Vagina (tissue), 2 donors: ENCODE results near the gene EDEM2. TPM values are rescaled to one million over a fixed set of nuclear protein-coding genes. Genes with fewer than 3 reads are reported as not detected.
A peak's percentile ranks its signal among the peaks of the same experiment; 100 is the strongest.

Experiments
- DNase-seq, 2 donors: peaks; one replicate each; pipeline ENCODE4 v3.0.0-alpha.2; 2017; ENCODE audit errors: extremely low spot score in 2 of 2
- H3K27ac ChIP-seq: fragments of 200-600 bp; sonication (generic); one replicate; pipeline ENCODE4 v1.5.1; 2019
- H3K27me3 ChIP-seq: fragments of 200-600 bp; sonication (generic); one replicate; pipeline ENCODE4 v1.5.1; 2019
- H3K36me3 ChIP-seq, 2 donors: fragments of 200-600 bp; sonication (generic); one replicate each; pipeline ENCODE4 v1.5.1; 2017 to 2019
- H3K4me1 ChIP-seq: fragments of 200-600 bp; sonication (generic); one replicate; pipeline ENCODE4 v1.5.1; 2019
- H3K4me3 ChIP-seq, 2 donors: fragments of 200-600 bp; sonication (generic); 1 replicate in 1 of 2; 2 replicates in 1 of 2; pipeline ENCODE4 v1.5.1; 2016 to 2019
- H3K9me3 ChIP-seq: fragments of 200-600 bp; sonication (generic); one replicate; pipeline ENCODE4 v1.5.1; 2019
- POLR2A ChIP-seq, 2 donors: fragments of 450-650 bp; IDR thresholded peaks; one replicate each; pipeline ENCODE4 v1.6.1; 2017; ENCODE audit warnings: antibody characterized with exemption in 2 of 2, mild to moderate bottlenecking in 2 of 2, moderate library complexity in 2 of 2
- POLR2AphosphoS5 ChIP-seq, 2 donors: sonication (generic); formaldehyde crosslinking; IDR thresholded peaks; one replicate each; pipeline ENCODE4 v1.9.0; 2017; ENCODE audit warnings: antibody characterized with exemption in 2 of 2, mild to moderate bottlenecking in 2 of 2, low read depth in 1 of 2; ENCODE audit not compliant: insufficient read depth in 1 of 2
- intact Hi-C: fragments of 100-400 bp; cut with DNase I; formaldehyde crosslinking; loops from one replicate; pipeline ENCODE4 v1.15.1; 2023
- total RNA-seq: library from RNA; depleted of rRNA; stranded (reverse); fragments of >200 nt; gene quantifications from one replicate; pipeline ENCODE4 v1.2.3, GENCODE V29; 2016
- TF ChIP-seq, protein P1 (sequence below), 3 experiments: fragments of 450-650 bp in 2 of 3; fragments of 200-600 bp in 1 of 3; sonication (generic) in 1 of 3; IDR thresholded peaks; one replicate each; pipeline ENCODE4 v1.5.1; 2017 to 2019; ENCODE audit warnings: antibody characterized with exemption in 3 of 3, mild to moderate bottlenecking in 2 of 3, moderate library complexity in 2 of 3

The EDEM2 gene
- total RNA-seq, 1 donor from 2014 or later = 12.8 TPM

GRCh38 chr20:35093267-35093884 lies 53.8 kb downstream of the EDEM2 start:
- Histone ChIP-seq H3K4me1 (peaks cover 27% of the 10 kb centered on the region), H3K4me3 (peak overlapping the region; percentile 77 to 94), H3K36me3 (no peaks in the 10 kb centered on the region), H3K27me3 (no peaks in the 10 kb centered on the region), H3K9me3 (no peaks in the 10 kb centered on the region), H3K27ac (peak overlapping the region; percentile 85)
- peak in 1 of 2 donors; percentile 65 for DNase-seq
- TF ChIP-seq, protein P1, sequence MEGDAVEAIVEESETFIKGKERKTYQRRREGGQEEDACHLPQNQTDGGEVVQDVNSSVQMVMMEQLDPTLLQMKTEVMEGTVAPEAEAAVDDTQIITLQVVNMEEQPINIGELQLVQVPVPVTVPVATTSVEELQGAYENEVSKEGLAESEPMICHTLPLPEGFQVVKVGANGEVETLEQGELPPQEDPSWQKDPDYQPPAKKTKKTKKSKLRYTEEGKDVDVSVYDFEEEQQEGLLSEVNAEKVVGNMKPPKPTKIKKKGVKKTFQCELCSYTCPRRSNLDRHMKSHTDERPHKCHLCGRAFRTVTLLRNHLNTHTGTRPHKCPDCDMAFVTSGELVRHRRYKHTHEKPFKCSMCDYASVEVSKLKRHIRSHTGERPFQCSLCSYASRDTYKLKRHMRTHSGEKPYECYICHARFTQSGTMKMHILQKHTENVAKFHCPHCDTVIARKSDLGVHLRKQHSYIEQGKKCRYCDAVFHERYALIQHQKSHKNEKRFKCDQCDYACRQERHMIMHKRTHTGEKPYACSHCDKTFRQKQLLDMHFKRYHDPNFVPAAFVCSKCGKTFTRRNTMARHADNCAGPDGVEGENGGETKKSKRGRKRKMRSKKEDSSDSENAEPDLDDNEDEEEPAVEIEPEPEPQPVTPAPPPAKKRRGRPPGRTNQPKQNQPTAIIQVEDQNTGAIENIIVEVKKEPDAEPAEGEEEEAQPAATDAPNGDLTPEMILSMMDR (IDR thresholded peaks at IDR 0.05) = no peak
- TF ChIP-seq POLR2AphosphoS5 (IDR thresholded peaks at IDR 0.05; ENCODE audit: insufficient read depth in 1 of 2, low read depth in 1 of 2) = no peak
- no peak for TF ChIP-seq POLR2A (IDR thresholded peaks at IDR 0.05)
- intact Hi-C loops = no loop called here

- peaks cover 34% of the 10 kb centered on the region for H3K4me1 ChIP-seq
- no peaks in the 10 kb centered on the region for H3K9me3 ChIP-seq
- H3K36me3 ChIP-seq = no peaks in the 10 kb centered on the region
- TF ChIP-seq, protein P1 (IDR thresholded peaks at IDR 0.05) = peak; percentile 77 to 96 (median 95)
- peak in 1 of 2 donors; percentile 83 for TF ChIP-seq POLR2A (IDR thresholded peaks at IDR 0.05)
- TF ChIP-seq POLR2AphosphoS5 (IDR thresholded peaks at IDR 0.05; ENCODE audit: insufficient read depth in 1 of 2, low read depth in 1 of 2) = peak; percentile 75 to 91
- H3K27ac ChIP-seq = peak within 1 kb of the TSS; percentile 85
- no peaks in the 10 kb centered on the region for H3K27me3 ChIP-seq
- peak within 1 kb of the TSS; percentile 77 to 94 for H3K4me3 ChIP-seq
- peak in 1 of 2 donors; percentile 91 for DNase-seq
- intact Hi-C loops = no loop called here
Measured at GRCh38 chr20:35092524-35093266, 54.4 kb downstream of the EDEM2 start, which contains the start of gene TRPC4AP. TRPC4AP (minus strand) TSS chr20:35092807; CDS start chr20:35092781, 26 bp downstream.

- Histone ChIP-seq H3K27me3 (no peaks in the 10 kb centered on the region), H3K4me1 (peaks cover 40% of the 10 kb centered on the region), H3K36me3 (no peaks in the 10 kb centered on the region), H3K4me3 (peak overlapping the region; percentile 77 to 94), H3K9me3 (no peaks in the 10 kb centered on the region), H3K27ac (peak overlapping the region; percentile 85)
- intact Hi-C loops = no loop called here
- DNase-seq = no peak
- TF ChIP-seq POLR2AphosphoS5 (IDR thresholded peaks at IDR 0.05; ENCODE audit: insufficient read depth in 1 of 2, low read depth in 1 of 2) (no peak), POLR2A (IDR thresholded peaks at IDR 0.05) (no peak)
- TF ChIP-seq, protein P1 (IDR thresholded peaks at IDR 0.05) = no peak
Measured at GRCh38 chr20:35091816-35092523, 55.2 kb downstream of the EDEM2 start.

- Histone ChIP-seq H3K27me3 (no peaks in the 10 kb centered on the region), H3K9me3 (no peaks in the 10 kb centered on the region), H3K4me1 (peaks cover 53% of the 10 kb centered on the region), H3K4me3 (no peak overlapping the region), H3K36me3 (no peaks in the 10 kb centered on the region), H3K27ac (peak overlapping the region; percentile 24)
- TF ChIP-seq POLR2A (IDR thresholded peaks at IDR 0.05) = no peak
- peak in 1 of 2 donors; percentile 7 for TF ChIP-seq POLR2AphosphoS5 (IDR thresholded peaks at IDR 0.05; ENCODE audit: insufficient read depth in 1 of 2, low read depth in 1 of 2)
- intact Hi-C loops = loop anchor here (1.0 kb wide), 1 partner anchor 21 kb away; no protein-coding TSS in a partner anchor
- DNase-seq = no peak
Measured at GRCh38 chr20:35088231-35089145, 58.6 kb downstream of the EDEM2 start.
